Activated CD4-positive, alpha-beta T cell treated with anti-CD3 and anti-CD28 coated beads, Interleukin-2, amount 10 ng/mL, durations not matched to agents 24 days and 14 days (primary cell): ENCODE results near the gene TMEM240. TPM values are rescaled to one million over a fixed set of nuclear protein-coding genes. Genes with fewer than 3 reads are reported as not detected.
"Not testable (repeated sequence)": the region's sequence is repeated elsewhere in the genome, so short reads cannot be mapped to it uniquely, and the experiment has no call there.

ENCODE experiments used
- DNase-seq: peaks from one replicate; pipeline ENCODE4 v3.0.0; 2022
- H3K27ac Mint-ChIP-seq: one replicate; pipeline ENCODE4 v1.8.0; 2022; ENCODE audit warnings: mild to moderate bottlenecking, mixed read lengths
- H3K27me3 Mint-ChIP-seq: one replicate; pipeline ENCODE4 v1.8.0; 2022; ENCODE audit warnings: mixed read lengths
- H3K36me3 Mint-ChIP-seq: one replicate; pipeline ENCODE4 v1.8.0; 2022; ENCODE audit warnings: low read depth, mild to moderate bottlenecking, mixed read lengths
- H3K4me1 Mint-ChIP-seq: one replicate; pipeline ENCODE4 v1.8.0; 2021; ENCODE audit warnings: mixed read lengths
- H3K4me3 Mint-ChIP-seq: one replicate; pipeline ENCODE4 v1.8.0; 2022; ENCODE audit warnings: mild to moderate bottlenecking, moderate library complexity, mixed read lengths
- H3K9me3 Mint-ChIP-seq: one replicate; pipeline ENCODE4 v1.8.0; 2021; ENCODE audit warnings: mixed read lengths
- intact Hi-C: fragments of 100-400 bp; cut with micrococcal nuclease; formaldehyde crosslinking; loops from one replicate; pipeline ENCODE4 v1.15.1; 2023
- total RNA-seq: library from RNA; stranded (reverse); gene quantifications from 2 replicates; pipeline ENCODE4 v1.2.3, GENCODE V29; 2022

The TMEM240 gene
- total RNA-seq, 1 donor from 2014 or later: not detected

- Mint-ChIP-seq H3K4me1 (peaks cover 2% of the 10 kb centered on the region), H3K27me3 (no peaks in the 10 kb centered on the region), H3K9me3 (no peaks in the 10 kb centered on the region), H3K36me3 (peaks cover 23% of the 10 kb centered on the region), H3K4me3 (no peak overlapping the region), H3K27ac (no peak overlapping the region)
- intact Hi-C loops: no loop called here
- DNase-seq: no peak
Measured at GRCh38 chr1:1517973-1518620, 22.3 kb downstream of the TMEM240 start.

- H3K27me3 Mint-ChIP-seq, DNase-seq, H3K4me1 Mint-ChIP-seq, H3K27ac Mint-ChIP-seq, H3K9me3 Mint-ChIP-seq, H3K4me3 Mint-ChIP-seq, intact Hi-C loops: not testable (repeated sequence)
- peaks cover 21% of the 10 kb centered on the region for H3K36me3 Mint-ChIP-seq
Measured at GRCh38 chr1:1516923-1517322, 23.5 kb downstream of the TMEM240 start.

GRCh38 chr1:1514376-1514775 is 26.0 kb downstream of the TMEM240 start:
- H3K27me3 Mint-ChIP-seq, H3K27ac Mint-ChIP-seq, DNase-seq, H3K9me3 Mint-ChIP-seq, H3K4me1 Mint-ChIP-seq, H3K4me3 Mint-ChIP-seq: not testable (repeated sequence)
- peaks cover 19% of the 10 kb centered on the region for H3K36me3 Mint-ChIP-seq
- intact Hi-C loops: loop anchor here (5.0 kb wide), 1 partner anchor 107 kb away; the partner anchor contains the start of gene MRPL20

GRCh38 chr1:1513675-1514074 is 26.7 kb downstream of the TMEM240 start:
- peaks cover 17% of the 10 kb centered on the region for H3K36me3 Mint-ChIP-seq
- peak overlapping the region; percentile 24 for H3K27ac Mint-ChIP-seq
- peak overlapping the region; percentile 80 for H3K4me3 Mint-ChIP-seq
- DNase-seq, H3K9me3 Mint-ChIP-seq, H3K4me1 Mint-ChIP-seq, H3K27me3 Mint-ChIP-seq: not testable (repeated sequence)
- intact Hi-C loops: loop anchor here (5.0 kb wide), 1 partner anchor 106 kb away; the partner anchor contains the start of gene MRPL20

GRCh38 chr1:1512425-1512824 is 28.0 kb downstream of the TMEM240 start:
- peak overlapping the region; percentile 79 for H3K4me3 Mint-ChIP-seq
- H3K27me3 Mint-ChIP-seq, H3K4me1 Mint-ChIP-seq, H3K36me3 Mint-ChIP-seq, H3K27ac Mint-ChIP-seq, H3K9me3 Mint-ChIP-seq: not testable (repeated sequence)
- intact Hi-C loops: loop anchor here (5.0 kb wide), 1 partner anchor 105 kb away; the partner anchor contains the start of gene MRPL20
- DNase-seq: peak; percentile 83

- DNase-seq: peak; percentile 99
- H3K9me3 Mint-ChIP-seq: no peaks in the 10 kb centered on the region
- H3K4me3 Mint-ChIP-seq: peak within 1 kb of the TSS; percentile 82
- H3K27me3 Mint-ChIP-seq: no peaks in the 10 kb centered on the region
- H3K27ac Mint-ChIP-seq: peak within 1 kb of the TSS; percentile 88
- intact Hi-C loops: loop anchor here (5.0 kb wide), 1 partner anchor 104 kb away; the partner anchor contains the start of gene MRPL20
- H3K36me3 Mint-ChIP-seq: peaks cover 6% of the 10 kb centered on the region
- H3K4me1 Mint-ChIP-seq: peaks cover 8% of the 10 kb centered on the region
Measured at GRCh38 chr1:1511533-1512285, 28.7 kb downstream of the TMEM240 start, which contains the start of gene ATAD3A. Gene ATAD3A (plus strand): TSS chr1:1512162. CDS start chr1:1512269, 107 bp downstream.

GRCh38 chr1:1510912-1511532 is 29.4 kb downstream of the TMEM240 start:
- Mint-ChIP-seq H3K9me3 (no peaks in the 10 kb centered on the region), H3K27ac (peak overlapping the region; percentile 84), H3K27me3 (no peaks in the 10 kb centered on the region), H3K4me1 (peaks cover 8% of the 10 kb centered on the region), H3K36me3 (peaks cover 5% of the 10 kb centered on the region), H3K4me3 (peak overlapping the region; percentile 82)
- intact Hi-C loops: loop anchor here (5.0 kb wide), 1 partner anchor 104 kb away; the partner anchor contains the start of gene MRPL20
- peak; percentile 70 for DNase-seq

GRCh38 chr1:1509465-1509850 is 31.0 kb downstream of the TMEM240 start:
- not testable (repeated sequence) for H3K4me3 Mint-ChIP-seq, DNase-seq, H3K27me3 Mint-ChIP-seq, H3K27ac Mint-ChIP-seq, H3K36me3 Mint-ChIP-seq, H3K9me3 Mint-ChIP-seq
- intact Hi-C loops: loop anchor here (10.0 kb wide), 1 partner anchor 135 kb away; the partner anchor contains the start of gene AURKAIP1
- peaks cover 18% of the 10 kb centered on the region for H3K4me1 Mint-ChIP-seq

- H3K27ac Mint-ChIP-seq, H3K36me3 Mint-ChIP-seq, H3K4me3 Mint-ChIP-seq, H3K27me3 Mint-ChIP-seq, H3K9me3 Mint-ChIP-seq, DNase-seq: not testable (repeated sequence)
- intact Hi-C loops: loop anchor here (10.0 kb wide), 1 partner anchor 134 kb away; the partner anchor contains the start of gene AURKAIP1
- H3K4me1 Mint-ChIP-seq: peaks cover 18% of the 10 kb centered on the region
Measured at GRCh38 chr1:1508775-1509464, 31.5 kb downstream of the TMEM240 start.

- Mint-ChIP-seq H3K4me3 (no peak overlapping the region), H3K27me3 (no peaks in the 10 kb centered on the region), H3K27ac (no peak overlapping the region), H3K9me3 (no peaks in the 10 kb centered on the region), H3K4me1 (peaks cover 16% of the 10 kb centered on the region), H3K36me3 (no peaks in the 10 kb centered on the region)
- intact Hi-C loops: loop anchor here (10.0 kb wide), 1 partner anchor 133 kb away; the partner anchor contains the start of gene AURKAIP1
- DNase-seq: no peak
Measured at GRCh38 chr1:1507305-1507704, 33.1 kb downstream of the TMEM240 start.

- Mint-ChIP-seq H3K27ac (peak overlapping the region; percentile 75), H3K4me1 (peaks cover 13% of the 10 kb centered on the region)
- H3K9me3 Mint-ChIP-seq, H3K36me3 Mint-ChIP-seq, DNase-seq, H3K4me3 Mint-ChIP-seq, H3K27me3 Mint-ChIP-seq: not testable (repeated sequence)
- intact Hi-C loops: loop anchor here (10.0 kb wide), 1 partner anchor 131 kb away; the partner anchor contains the start of gene AURKAIP1
Measured at GRCh38 chr1:1505801-1506200, 34.6 kb downstream of the TMEM240 start.

GRCh38 chr1:1505366-1505798 is 35.0 kb downstream of the TMEM240 start:
- H3K27ac Mint-ChIP-seq: peak overlapping the region; percentile 92
- not testable (repeated sequence) for H3K27me3 Mint-ChIP-seq, H3K36me3 Mint-ChIP-seq, H3K9me3 Mint-ChIP-seq
- peak overlapping the region; percentile 72 for H3K4me3 Mint-ChIP-seq
- intact Hi-C loops: loop anchor here (10.0 kb wide), 1 partner anchor 131 kb away; the partner anchor contains the start of gene AURKAIP1
- DNase-seq: peak; percentile 71
- peaks cover 10% of the 10 kb centered on the region for H3K4me1 Mint-ChIP-seq

GRCh38 chr1:1504777-1505365 is 35.6 kb downstream of the TMEM240 start:
- not testable (repeated sequence) for H3K27me3 Mint-ChIP-seq, H3K36me3 Mint-ChIP-seq, H3K9me3 Mint-ChIP-seq
- H3K27ac Mint-ChIP-seq: peak overlapping the region; percentile 92
- H3K4me1 Mint-ChIP-seq: peaks cover 10% of the 10 kb centered on the region
- intact Hi-C loops: loop anchor here (10.0 kb wide), 1 partner anchor 130 kb away; the partner anchor contains the start of gene AURKAIP1
- H3K4me3 Mint-ChIP-seq: peak overlapping the region; percentile 72
- DNase-seq: peak; percentile 93
